NCI-H82 treated with DMSO at 0.1 percent for 48 hours (cell line): ENCODE data around the gene PAPSS2.
"Not testable (repeated sequence)": the region's sequence is repeated elsewhere in the genome, so short reads cannot be mapped to it uniquely, and the experiment has no call there.

ENCODE experiments used
- DNase-seq: peaks from one replicate; lab custom pipeline; 2025; ENCODE audit not compliant: unreplicated experiment; lab: John Stamatoyannopoulos, UW

PAPSS2 gene

GRCh38 chr10:87659571-87660483 is at the start of gene PAPSS2:
Gene PAPSS2, plus strand, starts transcription at chr10:87659878. Its CDS starts 104 bp downstream, at chr10:87659982.
- DNase-seq: no peak

- DNase-seq: not testable (repeated sequence)
These were observed 48.3 kb upstream of the PAPSS2 start for GRCh38 chr10:87611341-87611740.

DNA sequence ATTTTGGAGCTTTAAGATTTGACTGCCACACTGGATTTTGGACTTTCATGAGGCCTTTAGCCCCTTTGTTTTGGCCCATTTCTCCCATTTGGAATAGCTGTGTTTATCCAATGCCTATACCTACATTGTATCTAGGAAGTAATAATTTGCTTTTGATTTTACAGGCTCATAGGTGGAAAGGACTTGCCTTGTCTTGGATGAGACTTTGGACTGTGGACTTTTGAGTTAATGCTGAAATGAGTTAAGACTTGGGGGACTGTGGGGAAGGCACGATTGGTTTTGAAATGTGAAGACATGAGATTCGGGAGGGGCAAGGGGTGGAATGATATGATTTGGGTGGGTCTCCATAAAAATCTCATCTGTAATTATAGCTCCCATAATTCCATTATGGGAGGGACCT is 47.6 kb upstream of the PAPSS2 start:
- no peak for DNase-seq

- no peak for DNase-seq
These were observed 45.9 kb upstream of the PAPSS2 start for GRCh38 chr10:87613751-87614150.

- DNase-seq: no peak
These were observed 43.8 kb upstream of the PAPSS2 start for GRCh38 chr10:87615856-87616255.

DNA sequence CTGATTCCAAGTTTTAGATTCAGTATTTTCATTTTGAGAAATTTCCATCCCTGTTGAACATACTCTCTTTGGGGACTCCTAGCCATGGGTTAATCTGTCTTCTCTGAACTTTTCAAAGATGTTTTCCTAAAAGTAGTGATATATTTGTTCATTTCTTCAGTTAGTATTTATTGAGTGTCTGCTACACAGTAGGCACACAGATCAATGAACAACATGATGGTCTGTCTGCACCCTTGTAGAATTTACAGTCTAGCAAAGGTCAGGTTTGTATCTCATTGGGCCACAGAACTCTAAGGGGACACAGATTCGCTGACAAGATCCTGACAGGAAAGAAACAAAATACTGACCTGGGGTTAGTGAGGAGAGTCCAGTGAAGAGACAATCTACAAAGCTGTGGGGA is 42.2 kb upstream of the PAPSS2 start:
- DNase-seq: no peak

DNA sequence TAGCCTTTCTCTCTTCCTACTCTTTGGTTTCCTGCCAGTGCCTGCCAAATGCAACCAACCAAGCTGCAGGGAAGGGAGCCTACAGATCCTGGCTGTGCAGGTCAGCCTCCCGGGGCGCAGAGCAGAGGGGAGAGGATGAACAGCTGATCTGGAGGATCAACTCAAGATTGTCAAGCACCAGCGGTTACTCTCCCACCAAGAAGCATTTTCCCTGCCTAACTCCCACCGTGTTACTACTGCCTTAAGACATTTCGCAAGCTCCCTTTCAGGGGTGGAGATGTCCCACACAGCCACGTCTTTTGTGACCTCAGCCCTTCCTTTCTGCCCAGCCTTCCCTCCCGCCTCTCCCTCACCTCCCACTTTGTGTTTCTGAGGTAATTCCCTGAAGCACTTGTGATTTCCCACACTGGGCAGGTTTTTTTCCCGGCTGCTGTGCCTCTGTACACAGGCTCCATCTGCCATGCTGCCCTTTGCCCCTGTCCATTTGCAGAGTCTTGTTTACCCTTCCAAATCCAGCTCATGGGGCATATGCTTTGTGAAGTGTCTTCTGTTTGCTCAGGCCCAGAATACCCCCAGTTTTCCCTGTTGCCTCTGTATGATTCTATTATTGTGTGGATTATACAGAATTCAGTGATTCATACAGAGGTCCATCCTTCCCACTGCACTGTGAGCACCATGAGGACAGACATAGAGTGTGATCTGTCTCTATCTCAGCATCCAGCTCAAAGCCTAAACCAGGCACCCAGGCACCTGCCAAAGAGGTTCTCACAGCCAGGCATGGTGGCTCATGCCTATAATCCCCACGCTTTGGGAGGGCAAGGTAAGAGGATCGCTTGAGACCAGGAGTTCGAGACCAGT is 40.9 kb upstream of the PAPSS2 start:
- no peak for DNase-seq

DNA sequence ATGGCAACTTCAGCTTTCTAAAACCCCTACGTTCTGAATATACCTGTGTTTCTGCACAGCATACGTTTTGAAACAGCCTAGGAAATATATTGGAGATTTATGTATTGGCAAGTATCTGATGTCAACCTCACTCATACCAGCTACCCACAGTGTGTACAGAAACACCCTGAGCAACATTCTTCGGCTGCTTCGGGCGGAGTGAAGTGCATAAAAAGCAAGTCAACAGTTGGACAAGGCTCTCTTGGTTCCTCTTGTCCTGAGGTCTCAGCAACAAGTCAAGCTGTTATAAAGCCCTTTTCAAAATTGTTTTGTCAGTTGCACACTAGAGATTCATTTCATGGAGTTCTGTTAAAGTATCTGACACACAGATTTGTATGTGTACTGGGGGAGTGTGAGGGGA is 40.0 kb upstream of the PAPSS2 start:
- DNase-seq: no peak

- DNase-seq: not testable (repeated sequence)
These were observed 38.2 kb upstream of the PAPSS2 start for GRCh38 chr10:87621440-87621839.

DNA sequence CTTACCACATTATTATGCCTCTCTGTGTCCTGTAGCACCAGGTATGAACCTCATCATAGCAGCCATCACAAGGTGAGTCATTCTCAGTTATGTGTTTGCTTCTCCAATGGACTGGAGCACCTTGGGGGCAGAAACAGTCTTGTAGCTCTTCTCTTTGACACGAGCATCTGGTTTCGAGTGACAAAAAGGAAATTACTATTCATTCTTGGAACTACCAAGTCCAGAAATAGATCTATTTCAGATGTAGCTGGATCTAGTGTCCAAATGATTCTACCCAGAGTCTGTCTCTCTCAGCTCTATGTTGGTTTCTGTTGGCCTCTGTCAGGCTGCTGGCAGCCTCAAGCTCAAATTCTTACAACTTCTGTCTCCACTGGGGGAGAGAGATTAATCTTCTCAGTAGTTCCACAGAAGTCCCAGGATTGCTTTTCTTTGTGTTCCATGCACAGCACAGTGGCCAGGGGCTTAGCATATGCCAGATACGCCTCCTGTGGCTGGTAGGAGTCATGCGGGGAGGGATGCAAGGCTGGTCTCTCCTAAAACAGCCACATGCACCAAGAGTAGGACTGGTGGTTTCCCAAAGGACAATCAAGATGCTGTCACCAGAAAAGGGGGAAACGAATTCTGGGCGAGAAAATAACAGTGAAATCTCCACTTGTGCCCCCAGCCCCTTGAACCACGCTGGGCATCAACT is 37.2 kb upstream of the PAPSS2 start:
- no peak for DNase-seq

- DNase-seq: no peak
These were observed 36.5 kb upstream of the PAPSS2 start for GRCh38 chr10:87623191-87623590.

GRCh38 chr10:87625661-87626060 is 34.0 kb upstream of the PAPSS2 start:
- no peak for DNase-seq

GRCh38 chr10:87626422-87626892 is 33.2 kb upstream of the PAPSS2 start:
- DNase-seq: no peak

DNA sequence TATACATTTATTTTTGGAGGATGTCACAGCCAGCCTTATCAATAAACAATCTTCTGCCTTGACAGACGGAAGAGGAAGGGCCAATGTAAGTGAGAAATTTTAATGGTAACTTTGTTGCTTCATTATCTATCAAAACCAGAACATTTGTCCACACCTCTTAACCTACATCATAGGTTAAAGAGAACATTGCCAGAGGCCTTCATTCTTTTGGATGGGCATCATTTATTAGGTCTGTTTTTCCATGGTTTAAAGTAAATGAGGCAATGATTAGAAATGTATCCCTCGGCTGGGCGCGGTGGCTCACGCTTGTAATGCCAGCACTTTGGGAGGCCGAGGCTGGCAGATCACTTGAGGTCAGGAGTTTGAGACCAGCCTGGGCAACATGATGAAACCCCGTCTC is 29.5 kb upstream of the PAPSS2 start:
- no peak for DNase-seq

- no peak for DNase-seq
These were observed 27.2 kb upstream of the PAPSS2 start for GRCh38 chr10:87632454-87632853.

GRCh38 chr10:87634311-87634710 is 25.4 kb upstream of the PAPSS2 start:
- DNase-seq: no peak

DNA sequence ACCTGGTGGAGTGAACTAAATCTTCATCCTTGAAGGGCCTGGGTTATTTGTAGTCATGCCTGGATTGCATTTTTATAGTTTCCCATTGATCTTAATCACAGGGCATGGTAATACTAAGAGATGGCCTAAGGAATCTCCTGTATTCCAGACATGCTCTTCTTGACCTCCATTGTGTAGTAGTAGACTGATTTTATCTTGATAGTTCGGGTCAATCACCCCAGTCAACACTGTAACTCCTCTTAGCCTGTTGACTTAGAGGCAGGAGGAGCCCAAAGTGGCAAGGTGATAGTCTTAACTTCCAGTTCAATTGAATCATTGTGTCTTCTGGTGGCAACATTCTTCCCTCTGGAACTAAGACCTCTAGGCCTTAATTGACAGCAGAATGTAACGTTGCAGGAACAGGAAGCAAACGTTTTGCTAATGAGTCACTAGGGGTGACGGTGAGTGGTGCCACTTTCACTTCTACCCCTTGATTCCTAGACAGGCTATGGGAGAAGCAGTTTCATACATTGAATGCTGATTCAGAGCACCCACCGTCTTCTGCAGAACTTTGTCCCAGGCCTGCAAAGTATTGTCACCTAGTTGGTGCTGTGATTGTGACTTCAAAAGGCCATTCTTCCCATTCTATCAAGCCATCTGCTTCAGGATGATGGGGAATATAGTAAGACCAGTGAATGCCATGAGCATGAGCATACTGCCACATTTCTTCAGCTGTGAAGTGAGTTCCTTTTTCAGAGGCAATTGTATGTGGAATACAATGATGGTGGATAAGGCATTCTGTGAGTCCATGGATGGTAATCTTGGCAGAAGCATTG is 24.0 kb upstream of the PAPSS2 start:
- no peak for DNase-seq

- DNase-seq: no peak
These were observed 23.3 kb upstream of the PAPSS2 start for GRCh38 chr10:87636313-87636915.

GRCh38 chr10:87639493-87639892 is 20.2 kb upstream of the PAPSS2 start:
- no peak for DNase-seq

- no peak for DNase-seq
These were observed 19.6 kb upstream of the PAPSS2 start for GRCh38 chr10:87640043-87640442.
